ENCODE data around the gene RNFT2. TPM values are rescaled to one million over a fixed set of nuclear protein-coding genes. Genes with fewer than 3 reads are reported as not detected.
A peak's percentile ranks its signal among the peaks of the same experiment; 100 is the strongest.

The RNFT2 gene
- polyA plus RNA-seq, 1 donor (not counting 4 experiments of a cell fraction or from before 2014, with no cell fraction given): 0.96 TPM

DNA sequence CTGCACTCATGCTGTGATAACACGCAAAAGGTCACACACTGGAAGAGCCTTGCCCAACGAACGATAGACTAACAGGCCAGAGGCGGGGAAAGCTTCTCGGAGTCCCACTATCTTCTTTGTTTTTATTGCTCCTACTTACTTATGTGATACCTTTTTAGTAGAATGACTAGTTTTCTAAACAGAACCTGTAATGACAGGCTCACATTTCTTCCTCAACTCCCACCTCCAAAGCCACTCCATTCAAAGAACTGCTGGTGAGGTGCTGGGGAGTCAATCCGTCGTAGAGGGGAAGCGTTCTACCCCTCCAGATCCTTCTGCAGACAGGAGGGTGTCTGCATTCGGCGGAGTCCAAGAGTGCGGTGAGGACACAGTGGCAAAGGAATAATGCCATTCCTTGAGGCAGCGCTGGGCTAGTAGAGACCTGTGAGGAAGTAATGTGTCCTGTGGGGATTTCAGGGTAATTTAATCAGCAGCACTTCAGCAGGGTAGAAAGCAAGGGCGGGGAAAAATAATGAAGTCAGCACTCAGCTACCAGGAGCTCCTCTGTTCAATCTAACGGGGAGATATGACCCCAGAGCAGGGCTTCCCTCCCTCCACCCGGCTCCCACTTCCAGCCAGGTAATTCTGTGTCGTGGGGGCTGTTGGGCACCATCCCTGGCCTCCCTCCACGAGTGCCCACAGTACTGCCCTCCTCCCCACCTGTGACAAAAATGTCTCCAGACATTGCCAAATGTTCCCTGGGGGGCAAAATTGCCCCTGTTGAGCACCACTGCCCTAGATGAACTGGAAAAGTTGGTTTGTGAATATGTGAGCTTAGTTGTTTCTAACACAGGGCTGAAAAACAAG, 25.4 kb upstream of the RNFT2 start:
- no peak for TF ChIP-seq EZH2 (IDR thresholded peaks at IDR 0.05; ENCODE audit: low read length)
- TF ChIP-seq, protein P1, sequence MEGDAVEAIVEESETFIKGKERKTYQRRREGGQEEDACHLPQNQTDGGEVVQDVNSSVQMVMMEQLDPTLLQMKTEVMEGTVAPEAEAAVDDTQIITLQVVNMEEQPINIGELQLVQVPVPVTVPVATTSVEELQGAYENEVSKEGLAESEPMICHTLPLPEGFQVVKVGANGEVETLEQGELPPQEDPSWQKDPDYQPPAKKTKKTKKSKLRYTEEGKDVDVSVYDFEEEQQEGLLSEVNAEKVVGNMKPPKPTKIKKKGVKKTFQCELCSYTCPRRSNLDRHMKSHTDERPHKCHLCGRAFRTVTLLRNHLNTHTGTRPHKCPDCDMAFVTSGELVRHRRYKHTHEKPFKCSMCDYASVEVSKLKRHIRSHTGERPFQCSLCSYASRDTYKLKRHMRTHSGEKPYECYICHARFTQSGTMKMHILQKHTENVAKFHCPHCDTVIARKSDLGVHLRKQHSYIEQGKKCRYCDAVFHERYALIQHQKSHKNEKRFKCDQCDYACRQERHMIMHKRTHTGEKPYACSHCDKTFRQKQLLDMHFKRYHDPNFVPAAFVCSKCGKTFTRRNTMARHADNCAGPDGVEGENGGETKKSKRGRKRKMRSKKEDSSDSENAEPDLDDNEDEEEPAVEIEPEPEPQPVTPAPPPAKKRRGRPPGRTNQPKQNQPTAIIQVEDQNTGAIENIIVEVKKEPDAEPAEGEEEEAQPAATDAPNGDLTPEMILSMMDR (optimal IDR thresholded peaks at IDR 0.05 in 1 of 3, IDR thresholded peaks at IDR 0.05 in 1 of 3, conservative IDR thresholded peaks at IDR 0.05 in 1 of 3; ENCODE audit: extremely low read depth in 1 of 3, insufficient read depth in 2 of 3, low read length in 3 of 3): no peak
- H3K36me3 ChIP-seq (ENCODE audit: control insufficient read depth in 2 of 2, extremely low read depth in 1 of 2, insufficient read depth in 2 of 2, low read length in 2 of 2): peaks cover 3 to 6% of the 10 kb centered on the region in 2 experiments
- dilution Hi-C loops (cut with MboI; ENCODE audit: extremely low pct_ligation_motif_present, low sequenced_read_pairs): no loop called here
- H3K9me3 ChIP-seq (ENCODE audit: control insufficient read depth, low read depth, low read length): no peaks in the 10 kb centered on the region
- H3K27ac ChIP-seq (ENCODE audit: control insufficient read depth, insufficient read depth, low read length): no peak overlapping the region
- no peaks in the 10 kb centered on the region for H3K9me1 ChIP-seq (ENCODE audit: control insufficient read depth, extremely low read depth, insufficient read depth, low read length)
- FAIRE-seq (peak; percentile 91), DNase-seq (ENCODE audit: low read depth, low spot score) (peak; percentile 21)
- H3K79me2 ChIP-seq (ENCODE audit: control insufficient read depth, insufficient read depth, low read length): no peaks in the 10 kb centered on the region
- peaks cover 15% of the 10 kb centered on the region for H3K27me3 ChIP-seq (ENCODE audit: control insufficient read depth, extremely low read depth, insufficient read depth, low read length)
- H3K4me1 ChIP-seq (ENCODE audit: control insufficient read depth, extremely low read depth, insufficient read depth, low read length): peaks cover 18% of the 10 kb centered on the region
- peak overlapping the region; percentile 31 for H3K9ac ChIP-seq (ENCODE audit: control insufficient read depth, extremely low read depth, insufficient read depth, low read length)
- H3K4me2 ChIP-seq (ENCODE audit: control insufficient read depth, extremely low read depth, insufficient read depth, low read depth, low read length): peak overlapping the region; percentile 49
- H4K20me1 ChIP-seq (ENCODE audit: control insufficient read depth, extremely low read depth, insufficient read depth, low read length): no peaks in the 10 kb centered on the region
- no peak overlapping the region for H3K4me3 ChIP-seq (ENCODE audit: control insufficient read depth in 2 of 3, extremely low read depth in 1 of 3, insufficient read depth in 2 of 3, low read depth in 1 of 3, low read length in 3 of 3)
- peak overlapping the region; percentile 24 for H2AFZ ChIP-seq (ENCODE audit: control insufficient read depth, low read length)

DNA sequence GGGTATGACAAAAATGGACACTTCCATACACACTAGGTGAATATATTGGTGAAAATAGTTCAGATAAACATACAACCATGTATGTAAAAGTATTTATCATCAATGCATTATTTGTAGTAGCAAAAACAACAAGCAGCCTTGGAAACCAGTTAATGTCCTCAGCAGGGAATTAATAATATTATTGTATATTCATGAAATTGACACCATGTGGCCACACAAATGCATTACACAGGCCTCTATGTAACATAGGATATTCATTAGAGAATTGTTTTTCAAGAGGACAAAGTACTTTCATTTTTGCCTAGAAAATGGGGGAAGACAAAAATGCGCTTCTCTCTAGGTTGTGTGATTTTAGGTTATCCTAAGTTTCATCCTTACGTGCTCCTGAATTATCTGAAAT, 24.6 kb upstream of the RNFT2 start:
- dilution Hi-C loops (cut with MboI; ENCODE audit: extremely low pct_ligation_motif_present, low sequenced_read_pairs): no loop called here
- no peak for TF ChIP-seq EZH2 (IDR thresholded peaks at IDR 0.05; ENCODE audit: low read length)
- TF ChIP-seq, protein P1 (optimal IDR thresholded peaks at IDR 0.05 in 1 of 3, IDR thresholded peaks at IDR 0.05 in 1 of 3, conservative IDR thresholded peaks at IDR 0.05 in 1 of 3; ENCODE audit: extremely low read depth in 1 of 3, insufficient read depth in 2 of 3, low read length in 3 of 3): peak in 1 of 3 experiments; percentile 16
- Histone ChIP-seq H3K27me3 (ENCODE audit: control insufficient read depth, extremely low read depth, insufficient read depth, low read length) (peaks cover 13% of the 10 kb centered on the region), H2AFZ (ENCODE audit: control insufficient read depth, low read length) (no peak overlapping the region), H3K27ac (ENCODE audit: control insufficient read depth, insufficient read depth, low read length) (no peak overlapping the region), H3K36me3 (ENCODE audit: control insufficient read depth in 2 of 2, extremely low read depth in 1 of 2, insufficient read depth in 2 of 2, low read length in 2 of 2) (peaks cover 3 to 11% of the 10 kb centered on the region in 2 experiments), H3K9me3 (ENCODE audit: control insufficient read depth, low read depth, low read length) (no peaks in the 10 kb centered on the region), H3K79me2 (ENCODE audit: control insufficient read depth, insufficient read depth, low read length) (no peaks in the 10 kb centered on the region), H3K4me2 (ENCODE audit: control insufficient read depth, extremely low read depth, insufficient read depth, low read depth, low read length) (no peak overlapping the region), H3K9ac (ENCODE audit: control insufficient read depth, extremely low read depth, insufficient read depth, low read length) (no peak overlapping the region), H3K4me1 (ENCODE audit: control insufficient read depth, extremely low read depth, insufficient read depth, low read length) (peaks cover 18% of the 10 kb centered on the region), H3K9me1 (ENCODE audit: control insufficient read depth, extremely low read depth, insufficient read depth, low read length) (no peaks in the 10 kb centered on the region), H4K20me1 (ENCODE audit: control insufficient read depth, extremely low read depth, insufficient read depth, low read length) (no peaks in the 10 kb centered on the region), H3K4me3 (ENCODE audit: control insufficient read depth in 2 of 3, extremely low read depth in 1 of 3, insufficient read depth in 2 of 3, low read depth in 1 of 3, low read length in 3 of 3) (no peak overlapping the region)
- FAIRE-seq: no peak
- no peak for DNase-seq (ENCODE audit: low read depth, low spot score)

All from keratinocyte (primary cell).